Loucy (cell line): ENCODE data around the gene SDK1.

ENCODE experiments used
- CTCF ChIP-seq: fragments of 200-600 bp; sonication (generic); conservative IDR thresholded peaks from 2 replicates; pipeline ENCODE4 v1.5.1; 2014; ENCODE audit warnings: mild to moderate bottlenecking, antibody characterized with exemption, low read length
- EZH2phosphoT487 ChIP-seq: fragments of 200-600 bp; IDR thresholded peaks from 2 replicates; pipeline ENCODE4 v1.6.1; 2018; ENCODE audit warnings: antibody characterized with exemption, mild to moderate bottlenecking, moderate library complexity, borderline replicate concordance

DNA sequence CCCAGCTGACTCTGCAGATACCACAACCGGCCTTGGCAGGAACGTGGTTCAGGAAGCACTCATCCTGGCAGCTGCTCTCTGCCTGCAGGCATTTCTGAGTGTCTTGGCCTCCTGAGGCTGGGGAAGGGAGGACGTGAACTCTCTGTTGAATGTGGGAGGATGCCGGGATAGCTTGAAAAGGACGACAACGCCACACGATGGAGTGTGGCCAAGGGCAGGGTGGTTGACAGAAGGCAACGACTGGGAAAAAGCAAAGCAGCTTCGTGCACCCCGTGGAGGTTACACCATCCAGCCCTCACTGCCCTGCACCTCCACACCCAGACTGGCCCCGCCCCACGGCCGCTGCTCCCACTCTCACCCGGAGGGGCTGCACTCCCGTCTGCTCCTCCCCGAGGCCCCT lies 915.0 kb downstream of the SDK1 start:
- no peak for TF ChIP-seq CTCF
- no peak for TF ChIP-seq EZH2phosphoT487
